ENCODE data around the gene SDF4.

SDF4 gene

DNA sequence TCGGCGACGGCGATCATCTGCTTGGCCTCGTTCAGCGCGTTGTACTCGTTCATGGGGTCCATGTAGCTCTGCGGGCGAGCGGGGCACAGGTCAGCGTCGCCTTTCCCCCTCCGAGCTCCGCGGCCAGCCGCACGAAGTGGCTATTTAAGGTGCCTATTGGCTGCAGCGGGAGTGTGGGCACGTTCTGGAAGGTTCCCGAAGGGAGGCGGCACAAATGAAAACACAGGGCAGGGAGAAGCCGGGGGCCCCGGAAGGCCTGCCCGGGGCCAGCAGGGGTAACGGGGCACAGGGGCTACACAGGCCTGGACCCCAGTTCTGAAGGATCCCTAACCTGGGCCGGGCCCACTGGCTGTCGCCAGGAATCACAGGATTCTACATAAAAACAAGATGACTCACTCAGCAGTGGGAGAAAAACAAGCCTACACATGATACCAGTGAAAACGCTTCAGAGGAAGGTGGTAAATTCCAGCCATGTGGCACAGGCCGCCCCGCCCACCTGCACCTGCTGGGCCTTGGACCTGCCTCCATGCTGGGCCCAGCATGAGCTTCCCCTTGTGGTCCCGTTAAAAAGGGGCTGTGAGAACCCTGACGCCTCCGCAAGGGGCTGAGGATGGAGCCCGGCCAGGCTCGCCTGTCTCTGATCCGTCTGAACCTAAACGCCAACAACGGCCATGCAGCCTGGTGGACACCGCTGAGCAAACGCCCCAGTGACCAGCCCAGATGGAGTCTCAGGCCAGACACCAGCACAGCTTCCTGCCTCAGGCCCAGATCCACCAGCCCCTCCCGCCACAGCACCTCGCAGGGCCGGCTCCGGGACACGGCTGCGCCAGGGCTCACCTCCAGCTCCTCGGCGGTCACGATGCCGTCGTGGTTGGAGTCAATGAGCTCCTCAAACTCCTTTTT, 13.9 kb downstream of the SDF4 start:
- Histone ChIP-seq H3K27ac (peak overlapping the region in 5 of 21 experiments; percentile 18 to 59 (median 52)), H3K4me3 (no peak overlapping the region)

GRCh38 chr1:1216770-1217620, 14.8 kb downstream of the SDF4 start:
- peak overlapping the region in 6 of 21 experiments; percentile 40 to 60 (median 56) for H3K27ac ChIP-seq

GRCh38 chr1:1215881-1216605, 15.8 kb downstream of the SDF4 start:
- Histone ChIP-seq H3K4me3 (no peak overlapping the region), H3K27ac (peak overlapping the region in 7 of 21 experiments; percentile 25 to 85 (median 49))

More at GRCh38 chr1:1216770-1217620, 14.8 kb downstream of the SDF4 start:
- no peak overlapping the region for H3K4me3 ChIP-seq

- Histone ChIP-seq H3K27ac (peak overlapping the region in 7 of 21 experiments; percentile 18 to 85 (median 60)), H3K4me3 (no peak overlapping the region)
These were observed 16.6 kb downstream of the SDF4 start for GRCh38 chr1:1215080-1215676.

GRCh38 chr1:1213345-1214265, 18.2 kb downstream of the SDF4 start, which contains the start of gene TNFRSF4:
TNFRSF4 (minus strand) TSS chr1:1214153; CDS start chr1:1214127, 26 bp downstream.
- Histone ChIP-seq H3K4me3 (peak within 1 kb of the TSS; percentile 6 to 37 (median 18)), H3K27ac (peak within 1 kb of the TSS in 20 of 21 experiments; percentile 13 to 87 (median 64))

DNA sequence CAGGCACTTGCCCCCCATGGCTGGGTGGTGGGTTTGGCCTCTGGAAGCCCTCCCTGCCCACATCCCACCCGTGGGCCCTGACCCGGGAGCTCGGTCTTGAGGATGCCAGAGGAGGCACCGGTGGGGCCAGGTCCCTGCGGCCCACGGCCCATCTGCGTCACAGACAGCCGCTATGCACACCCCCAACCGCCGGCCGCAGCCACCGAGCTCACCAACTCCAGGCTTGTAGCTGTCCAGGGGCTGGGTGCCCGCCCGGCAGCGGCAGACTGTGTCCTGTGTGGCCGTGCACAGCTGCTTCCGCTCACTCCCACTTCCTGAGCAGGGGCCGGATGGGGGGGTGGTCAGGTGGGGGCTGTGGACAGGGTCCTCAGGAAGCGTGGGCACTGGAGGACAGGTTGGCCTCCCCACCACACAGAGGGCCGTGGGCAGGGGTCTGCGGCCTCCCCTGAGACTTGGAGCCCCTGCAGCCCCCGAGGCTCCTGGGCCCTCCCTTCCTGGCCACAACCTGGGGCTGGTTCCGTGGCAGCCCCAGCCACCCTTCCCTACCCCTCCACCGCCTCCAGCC, 18.9 kb downstream of the SDF4 start:
- H3K27ac ChIP-seq: peak overlapping the region; percentile 7 to 87 (median 62)

DNA sequence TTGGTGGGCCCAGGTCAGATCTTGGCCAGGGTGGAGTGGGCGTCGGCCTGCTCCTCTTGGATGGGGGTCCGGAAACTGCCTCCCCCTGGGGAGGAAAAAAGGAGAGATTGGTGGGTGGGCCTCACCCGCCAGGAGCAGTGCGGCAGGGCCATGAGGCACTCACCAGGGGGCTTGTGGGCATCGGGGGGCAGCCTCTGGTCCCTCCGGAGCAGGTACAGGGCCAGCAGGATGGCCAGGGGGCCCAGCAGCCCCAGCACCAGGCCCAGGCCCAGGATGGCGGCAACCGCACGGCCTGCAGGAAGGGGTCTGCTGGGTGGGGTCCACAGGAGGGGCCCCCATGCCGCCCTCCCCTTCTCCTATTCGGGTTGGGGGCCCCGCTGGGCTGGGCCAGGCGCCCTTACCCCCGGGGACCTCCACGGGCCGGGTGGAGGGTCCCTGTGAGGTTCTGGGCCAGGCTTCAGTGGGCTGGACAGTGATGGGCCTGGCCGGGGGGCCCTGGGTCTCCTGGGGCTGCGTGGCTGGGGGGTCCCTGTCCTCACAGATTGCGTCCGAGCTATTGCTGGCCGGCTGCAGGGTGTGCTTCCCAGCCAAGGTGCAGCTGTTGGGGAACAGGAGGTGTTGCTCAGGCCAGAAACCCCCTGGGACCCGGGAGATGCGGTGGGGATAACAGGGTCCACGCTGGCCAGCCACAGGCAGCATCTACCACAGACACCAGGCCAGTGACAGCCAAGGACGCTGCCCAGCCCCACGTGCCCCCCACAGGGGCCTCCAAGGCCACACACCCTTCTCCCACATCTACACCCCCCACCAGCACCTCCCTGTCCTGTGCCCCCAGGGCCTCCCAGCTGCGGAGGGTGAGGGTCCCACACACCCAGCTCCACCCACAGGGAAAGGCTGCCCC, 20.0 kb downstream of the SDF4 start:
- peak overlapping the region in 4 of 7 experiments; percentile 6 to 37 (median 19) for H3K4me3 ChIP-seq
- peak overlapping the region in 18 of 21 experiments; percentile 13 to 87 (median 65) for H3K27ac ChIP-seq

More for the DNA sequence above, 18.9 kb downstream of the SDF4 start:
- peak overlapping the region; percentile 6 to 37 (median 18) for H3K4me3 ChIP-seq

DNA sequence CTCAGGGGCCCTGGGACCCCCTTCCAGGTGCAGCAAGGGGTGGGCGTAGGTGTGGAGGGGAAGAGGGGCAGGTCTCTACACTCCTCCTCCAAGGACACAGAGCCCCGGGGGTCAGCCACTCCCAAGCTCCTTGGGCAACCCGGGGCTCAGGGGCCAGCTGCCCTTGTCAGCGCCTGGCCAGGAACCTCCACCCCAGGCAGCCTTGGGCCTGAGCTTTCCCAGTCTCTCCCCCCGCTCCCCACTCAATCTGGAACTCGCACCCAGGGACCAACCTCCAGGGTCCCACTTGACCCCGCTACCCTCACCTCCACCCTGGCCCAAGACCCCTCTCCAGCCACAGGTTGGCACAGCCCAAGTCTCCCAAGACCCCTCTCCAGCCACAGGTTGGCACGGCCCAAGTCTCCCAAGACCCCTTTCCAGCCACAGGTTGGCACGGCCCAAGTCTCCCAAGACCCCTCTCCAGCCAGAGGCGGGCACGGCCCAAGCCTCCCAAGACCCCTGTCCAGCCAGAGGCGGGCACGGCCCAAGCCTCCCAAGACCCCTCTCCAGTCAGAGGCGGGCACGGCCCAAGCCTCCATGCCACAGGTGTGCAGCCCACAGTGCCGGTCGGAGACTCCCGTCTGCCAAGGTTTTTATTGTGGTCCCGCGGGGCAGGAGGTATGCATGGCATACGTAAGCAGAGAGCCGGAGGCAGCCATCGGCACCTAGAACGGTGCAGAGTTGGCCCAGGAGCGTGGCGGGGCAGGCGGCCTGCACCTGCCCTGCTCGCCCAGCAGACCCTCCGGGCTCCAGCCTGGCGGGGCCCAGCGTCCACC, 20.9 kb downstream of the SDF4 start:
- Histone ChIP-seq H3K27ac (no peak overlapping the region), H3K4me3 (no peak overlapping the region)

GRCh38 chr1:1208713-1209433, 22.9 kb downstream of the SDF4 start:
- H3K27ac ChIP-seq: peak overlapping the region in 17 of 21 experiments; percentile 3 to 89 (median 52)
- H3K4me3 ChIP-seq: peak overlapping the region in 5 of 7 experiments; percentile 11 to 32 (median 22)

- H3K4me3 ChIP-seq: peak overlapping the region in 1 of 7 experiments; percentile 32
- H3K27ac ChIP-seq: peak overlapping the region in 6 of 21 experiments; percentile 19 to 89 (median 69)
These were observed 24.3 kb downstream of the SDF4 start for GRCh38 chr1:1207571-1207892.

- H3K27ac ChIP-seq: peak overlapping the region in 10 of 21 experiments; percentile 45 to 86 (median 75)
- peak overlapping the region in 4 of 7 experiments; percentile 24 to 42 (median 38) for H3K4me3 ChIP-seq
These were observed 24.8 kb downstream of the SDF4 start for GRCh38 chr1:1206966-1207531.

DNA sequence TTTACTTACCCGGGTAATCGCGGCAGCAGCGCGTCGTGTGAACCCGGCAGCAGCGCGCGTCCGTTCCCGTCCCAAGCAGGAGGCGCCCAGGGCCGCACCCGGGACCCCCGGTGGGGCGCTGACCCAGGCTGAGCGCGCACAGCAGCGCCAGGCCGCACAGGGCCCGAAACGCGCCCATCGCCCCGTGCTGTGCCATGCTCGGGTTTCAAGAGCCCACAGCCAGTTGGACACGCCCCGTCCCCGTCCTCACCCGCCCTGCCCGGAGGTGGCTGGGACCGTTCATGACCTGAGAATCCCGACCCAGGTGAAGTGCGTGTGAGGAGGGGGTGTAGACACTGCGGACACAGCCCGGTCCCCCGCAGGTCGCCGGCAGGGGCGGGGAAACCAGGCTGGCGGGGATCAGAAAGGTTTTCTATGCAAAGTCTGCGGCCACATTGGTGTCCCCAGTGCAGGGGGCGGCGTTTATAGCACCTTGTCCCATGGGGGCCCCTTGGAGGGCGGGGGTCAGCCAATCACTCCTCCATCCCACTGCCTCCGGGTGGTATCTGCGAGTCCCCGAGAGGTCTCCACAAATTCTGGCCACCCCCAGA, 25.3 kb downstream of the SDF4 start, which contains the start of gene TNFRSF18:
TSS of gene TNFRSF18 (minus strand) at position 217 of the 590 bp plus-strand sequence. CDS start at position 196, 21 bp downstream.
- Histone ChIP-seq H3K27ac (peak within 1 kb of the TSS in 19 of 21 experiments; percentile 25 to 86 (median 68)), H3K4me3 (peak within 1 kb of the TSS; percentile 20 to 50 (median 42))

GRCh38 chr1:1205769-1206375, 25.9 kb downstream of the SDF4 start:
- Histone ChIP-seq H3K4me3 (peak overlapping the region; percentile 20 to 50 (median 42)), H3K27ac (peak overlapping the region in 19 of 21 experiments; percentile 25 to 86 (median 68))
